D721Med (cell line): ENCODE measurements around the gene KCNIP4.
A peak's percentile ranks its signal among the peaks of the same experiment; 100 is the strongest.

Source experiments
- DNase-seq: peaks from one replicate; pipeline ENCODE4 v3.0.0; 2011; ENCODE audit warnings: low spot score; ENCODE audit not compliant: insufficient read length
- FAIRE-seq: peaks from 2 replicates; lab custom pipeline; 2011; peaks lifted over from hg19 to GRCh38; lab: Jason Lieb, UNC
- TF ChIP-seq, protein P1 (sequence below): IDR thresholded peaks from 2 replicates; pipeline ENCODE4 v1.5.1; 2012; ENCODE audit warnings: mild to moderate bottlenecking, control low read depth; ENCODE audit not compliant: insufficient read depth; ENCODE audit errors: missing control alignments

KCNIP4 gene

DNA sequence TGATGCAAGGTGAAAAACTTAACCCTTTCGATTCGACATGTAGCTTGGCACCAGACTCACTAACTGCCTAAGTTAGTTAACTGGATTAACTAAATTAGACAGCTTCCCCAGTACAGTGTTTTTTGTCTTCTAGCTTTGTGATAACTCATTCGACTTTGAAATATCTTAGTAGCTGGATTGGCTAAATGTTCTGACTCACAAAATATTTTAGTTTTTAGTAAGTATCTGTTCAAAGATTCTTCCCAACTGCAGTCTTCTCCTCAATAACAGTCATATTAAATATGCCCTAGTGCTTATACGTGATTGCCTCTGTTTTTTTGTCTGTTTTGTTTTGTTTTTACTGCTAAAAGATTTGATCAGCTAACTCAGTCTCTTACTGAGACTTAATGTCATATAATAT lies 102.9 kb downstream of the KCNIP4 start:
- DNase-seq, result no peak
- peak; percentile 25 for FAIRE-seq
- TF ChIP-seq, protein P1, sequence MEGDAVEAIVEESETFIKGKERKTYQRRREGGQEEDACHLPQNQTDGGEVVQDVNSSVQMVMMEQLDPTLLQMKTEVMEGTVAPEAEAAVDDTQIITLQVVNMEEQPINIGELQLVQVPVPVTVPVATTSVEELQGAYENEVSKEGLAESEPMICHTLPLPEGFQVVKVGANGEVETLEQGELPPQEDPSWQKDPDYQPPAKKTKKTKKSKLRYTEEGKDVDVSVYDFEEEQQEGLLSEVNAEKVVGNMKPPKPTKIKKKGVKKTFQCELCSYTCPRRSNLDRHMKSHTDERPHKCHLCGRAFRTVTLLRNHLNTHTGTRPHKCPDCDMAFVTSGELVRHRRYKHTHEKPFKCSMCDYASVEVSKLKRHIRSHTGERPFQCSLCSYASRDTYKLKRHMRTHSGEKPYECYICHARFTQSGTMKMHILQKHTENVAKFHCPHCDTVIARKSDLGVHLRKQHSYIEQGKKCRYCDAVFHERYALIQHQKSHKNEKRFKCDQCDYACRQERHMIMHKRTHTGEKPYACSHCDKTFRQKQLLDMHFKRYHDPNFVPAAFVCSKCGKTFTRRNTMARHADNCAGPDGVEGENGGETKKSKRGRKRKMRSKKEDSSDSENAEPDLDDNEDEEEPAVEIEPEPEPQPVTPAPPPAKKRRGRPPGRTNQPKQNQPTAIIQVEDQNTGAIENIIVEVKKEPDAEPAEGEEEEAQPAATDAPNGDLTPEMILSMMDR, result no peak

DNA sequence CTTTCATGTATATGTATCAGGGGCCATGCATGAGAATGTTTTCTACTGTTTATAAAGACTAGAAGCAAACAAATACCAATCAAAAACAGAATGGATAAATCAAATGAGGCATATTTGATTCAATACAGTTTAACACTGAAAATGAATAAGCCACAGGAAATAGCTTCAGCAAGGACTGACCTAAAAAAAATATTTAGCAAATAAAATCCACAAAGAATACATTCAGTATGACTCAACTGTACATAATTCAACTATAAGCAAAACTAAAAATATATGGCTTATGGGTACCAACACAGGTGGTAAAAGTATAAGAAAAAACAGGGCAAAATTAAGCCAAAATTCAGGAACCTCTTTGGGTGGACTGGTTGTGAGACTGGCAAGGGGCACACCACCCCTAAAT lies 112.9 kb downstream of the KCNIP4 start:
- DNase-seq (no peak), FAIRE-seq (peak; percentile 21)
- TF ChIP-seq, protein P1, result no peak

DNA sequence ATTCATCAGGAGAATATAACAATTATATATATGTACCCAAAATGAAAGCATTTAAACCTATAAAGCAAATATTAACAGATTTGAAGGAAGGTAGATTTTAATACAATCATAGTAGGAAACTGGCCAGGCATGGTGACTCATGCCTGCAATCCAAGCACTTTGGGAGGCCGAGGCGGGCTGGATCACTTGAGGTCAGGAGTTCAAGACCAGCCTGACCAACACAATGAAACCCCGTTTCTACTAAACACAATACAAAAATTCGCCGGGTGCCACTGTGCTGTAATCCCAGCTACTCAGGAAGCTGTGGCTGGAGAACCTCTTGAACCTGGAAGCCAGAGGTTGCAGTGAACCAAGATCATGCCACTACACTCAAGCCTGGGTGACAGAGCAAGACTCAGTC lies 118.3 kb downstream of the KCNIP4 start:
- FAIRE-seq, result no peak
- no peak for DNase-seq
- TF ChIP-seq, protein P1, result no peak

DNA sequence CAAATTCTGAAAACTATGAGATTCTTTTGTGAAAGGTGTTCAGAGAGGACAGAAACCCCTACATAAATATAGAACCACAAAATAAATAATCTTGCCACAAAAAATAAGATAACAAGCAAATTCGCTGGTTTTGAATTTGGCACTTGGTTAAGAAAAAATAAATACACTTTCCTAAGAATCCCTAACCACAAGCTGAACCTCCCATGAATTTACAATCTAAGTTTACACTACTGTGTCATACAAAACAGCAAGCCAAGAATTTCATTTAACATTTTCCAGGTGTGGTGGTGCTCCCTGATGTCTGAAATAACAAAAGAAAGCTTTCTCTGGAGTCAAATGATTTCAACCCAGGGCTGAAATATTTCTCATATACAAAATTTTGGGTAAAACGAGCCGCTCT lies 121.0 kb downstream of the KCNIP4 start:
- no peak for FAIRE-seq
- DNase-seq, result no peak
- TF ChIP-seq, protein P1, result no peak

DNA sequence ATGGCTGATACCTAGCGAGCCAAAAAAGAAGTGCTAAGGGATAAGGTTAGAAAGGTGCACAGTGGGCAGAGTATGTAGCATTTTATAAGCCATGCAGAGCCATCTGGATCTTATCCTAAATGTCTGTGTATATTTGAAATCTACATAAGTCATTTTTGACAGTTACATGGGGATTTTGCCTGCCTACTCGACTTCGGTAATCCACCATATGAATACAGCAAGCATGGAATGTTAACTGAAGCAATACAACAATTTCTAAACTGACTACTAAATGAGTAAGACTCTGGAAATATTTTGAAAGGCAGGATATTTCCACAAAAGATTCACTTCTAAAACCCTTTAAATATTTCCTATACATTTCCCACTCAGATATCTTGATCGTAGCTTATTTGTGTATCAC lies 122.5 kb downstream of the KCNIP4 start:
- TF ChIP-seq, protein P1, result no peak
- FAIRE-seq, result peak; percentile 44

DNA sequence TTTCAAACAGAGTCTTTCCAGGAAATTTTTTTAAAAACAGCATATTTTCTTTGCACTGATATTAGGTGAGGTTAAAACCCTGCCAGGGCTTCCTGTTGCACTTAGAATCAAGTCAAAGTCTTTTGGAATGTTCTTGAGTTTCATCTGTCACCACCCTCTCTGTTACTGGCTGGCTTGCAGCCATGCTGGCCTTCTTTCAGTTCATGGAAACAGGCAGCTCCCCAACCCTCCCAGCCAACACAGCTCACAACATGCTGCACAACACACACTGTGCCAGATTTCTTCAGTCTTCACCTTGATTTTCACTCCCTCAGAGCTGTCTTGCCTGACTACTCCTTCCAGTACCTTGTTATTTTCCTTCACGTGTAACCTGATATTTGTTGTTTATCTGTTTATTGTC lies 129.5 kb downstream of the KCNIP4 start:
- TF ChIP-seq, protein P1, result no peak
- FAIRE-seq (peak; percentile 85), DNase-seq (no peak)

More for the DNA sequence above, 122.5 kb downstream of the KCNIP4 start:
- no peak for DNase-seq

DNA sequence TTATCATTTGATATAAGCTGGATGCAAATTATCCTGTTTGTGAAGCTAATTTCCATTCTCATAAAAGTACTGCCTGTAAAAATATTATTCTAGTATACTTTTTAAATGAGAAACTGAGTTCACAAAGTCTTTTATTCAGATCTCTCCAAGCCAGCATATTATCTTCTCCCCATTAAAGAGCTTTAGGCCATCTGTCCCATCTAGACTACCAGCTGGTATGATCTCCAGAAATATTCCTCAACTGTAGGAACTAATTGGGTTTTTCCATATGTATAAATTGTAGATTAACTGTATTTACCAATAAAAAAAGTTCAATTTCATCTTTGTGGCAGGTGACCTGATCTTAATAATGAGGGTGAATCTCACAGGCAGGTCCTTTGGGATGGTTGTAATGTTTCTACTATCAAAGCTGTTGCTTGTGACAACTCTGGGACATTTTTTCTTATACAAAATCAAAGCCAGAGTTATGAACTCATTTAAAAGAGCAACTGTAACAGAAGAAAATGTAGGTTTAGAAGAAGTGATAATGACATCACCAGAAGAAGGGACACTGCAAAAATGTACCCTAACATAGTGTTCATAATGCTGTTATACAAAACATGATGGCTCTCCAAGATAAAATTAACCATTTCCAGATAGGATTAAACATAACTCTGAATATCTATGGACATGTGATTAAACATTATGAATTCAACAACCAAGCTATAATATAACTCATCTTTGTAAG lies 132.8 kb downstream of the KCNIP4 start:
- TF ChIP-seq, protein P1, result no peak
- no peak for FAIRE-seq
- no peak for DNase-seq
